Body of pancreas (tissue), 4 donors: ENCODE data around the gene CASZ1.

Experiments used
- POLR2A ChIP-seq, 3 donors: fragments of 450-650 bp; IDR thresholded peaks; one replicate each; pipeline ENCODE4 v1.6.1; 2016; ENCODE audit warnings: antibody characterized with exemption in 3 of 3, mild to moderate bottlenecking in 2 of 3
- TF ChIP-seq, protein P1 (sequence below), 7 experiments: fragments of 450-650 bp in 4 of 7; fragments of 200-600 bp in 3 of 7; sonication (generic) in 3 of 7; IDR thresholded peaks; one replicate each; pipeline ENCODE4 v1.5.1; 2016 to 2019; ENCODE audit warnings: antibody characterized with exemption in 7 of 7

DNA sequence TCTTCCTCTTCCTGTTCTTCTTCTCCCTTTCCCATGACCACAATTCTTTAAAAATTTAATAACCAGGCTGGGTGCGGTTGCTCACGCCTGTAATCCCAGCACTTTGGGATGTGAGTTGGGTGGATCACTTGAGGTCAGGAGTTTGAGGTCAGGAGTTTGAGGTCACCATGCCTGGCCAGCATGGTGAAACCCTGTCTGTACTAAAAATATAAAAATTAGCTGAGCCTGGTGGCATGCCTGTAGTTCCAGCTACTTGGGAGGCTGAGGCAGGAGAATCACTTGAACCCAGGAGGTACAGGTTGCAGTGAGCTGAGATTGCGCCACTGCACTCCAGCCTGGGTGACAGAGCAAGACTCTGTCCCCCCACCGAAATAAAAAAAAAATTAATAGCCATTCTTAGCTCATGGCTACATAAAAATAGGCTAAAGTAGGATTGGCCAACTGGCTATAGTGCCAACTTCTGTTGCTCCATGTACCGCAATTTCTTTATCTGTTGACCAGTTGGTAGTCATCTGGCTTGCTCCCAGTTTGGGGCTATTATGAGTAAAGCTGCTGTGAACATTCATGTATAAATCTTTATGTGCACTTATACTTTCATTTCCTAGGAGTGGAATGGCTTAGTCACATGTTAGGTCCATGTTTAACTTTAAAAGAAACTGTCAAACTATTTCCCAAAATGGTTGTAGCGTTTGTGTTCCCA is 185.4 kb downstream of the CASZ1 start:
- TF ChIP-seq, protein P1, sequence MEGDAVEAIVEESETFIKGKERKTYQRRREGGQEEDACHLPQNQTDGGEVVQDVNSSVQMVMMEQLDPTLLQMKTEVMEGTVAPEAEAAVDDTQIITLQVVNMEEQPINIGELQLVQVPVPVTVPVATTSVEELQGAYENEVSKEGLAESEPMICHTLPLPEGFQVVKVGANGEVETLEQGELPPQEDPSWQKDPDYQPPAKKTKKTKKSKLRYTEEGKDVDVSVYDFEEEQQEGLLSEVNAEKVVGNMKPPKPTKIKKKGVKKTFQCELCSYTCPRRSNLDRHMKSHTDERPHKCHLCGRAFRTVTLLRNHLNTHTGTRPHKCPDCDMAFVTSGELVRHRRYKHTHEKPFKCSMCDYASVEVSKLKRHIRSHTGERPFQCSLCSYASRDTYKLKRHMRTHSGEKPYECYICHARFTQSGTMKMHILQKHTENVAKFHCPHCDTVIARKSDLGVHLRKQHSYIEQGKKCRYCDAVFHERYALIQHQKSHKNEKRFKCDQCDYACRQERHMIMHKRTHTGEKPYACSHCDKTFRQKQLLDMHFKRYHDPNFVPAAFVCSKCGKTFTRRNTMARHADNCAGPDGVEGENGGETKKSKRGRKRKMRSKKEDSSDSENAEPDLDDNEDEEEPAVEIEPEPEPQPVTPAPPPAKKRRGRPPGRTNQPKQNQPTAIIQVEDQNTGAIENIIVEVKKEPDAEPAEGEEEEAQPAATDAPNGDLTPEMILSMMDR (IDR thresholded peaks at IDR 0.05): no peak
- no peak for TF ChIP-seq POLR2A (IDR thresholded peaks at IDR 0.05)
